Activated CD8-positive, alpha-beta memory T cell treated with anti-CD3 and anti-CD28 coated beads, Interleukin-2, amount 10 ng/mL, durations not matched to agents 7 days and 5 days (primary cell): ENCODE measurements around the gene HSFY1. TPM values are rescaled to one million over a fixed set of nuclear protein-coding genes. Genes with fewer than 3 reads are reported as not detected.
"Not testable (repeated sequence)": the region's sequence is repeated elsewhere in the genome, so short reads cannot be mapped to it uniquely, and the experiment has no call there.

Experiments used
- ATAC-seq: fragments of 150-1000 bp; cut with Tn5 transposase; one replicate; pipeline ENCODE4 v1.10.0; 2021; ENCODE audit warnings: moderate library complexity
- CTCF ChIA-PET: fragments of 350-600 bp; sonication (Branson Sonifier 250); formaldehyde crosslinking; loops from one replicate; lab custom pipeline; 2021; ENCODE audit warnings: antibody characterized with exemption; lab: Charles Lee
- DNase-seq: peaks from one replicate; pipeline ENCODE4 v3.0.0-alpha.2; 2020
- H3K27ac Mint-ChIP-seq: one replicate; pipeline ENCODE4 v1.8.0; 2021; ENCODE audit warnings: mild to moderate bottlenecking, mixed read lengths
- H3K27me3 Mint-ChIP-seq: one replicate; pipeline ENCODE4 v1.8.0; 2021; ENCODE audit warnings: mixed read lengths
- H3K36me3 Mint-ChIP-seq: one replicate; pipeline ENCODE4 v1.8.0; 2021; ENCODE audit warnings: mild to moderate bottlenecking, mixed read lengths
- H3K4me1 Mint-ChIP-seq: one replicate; pipeline ENCODE4 v1.8.0; 2021; ENCODE audit warnings: mixed read lengths
- H3K4me3 Mint-ChIP-seq: one replicate; pipeline ENCODE4 v1.8.0; 2021; ENCODE audit warnings: mild to moderate bottlenecking, moderate library complexity, mixed read lengths
- H3K9me3 Mint-ChIP-seq: one replicate; pipeline ENCODE4 v1.8.0; 2022; ENCODE audit warnings: low read depth, mixed read lengths
- total RNA-seq, 2 experiments: library from RNA; stranded (reverse); gene quantifications; one replicate each; pipeline ENCODE4 v1.2.3, GENCODE V29; 2021

HSFY1 gene
- total RNA-seq: not detected

GRCh38 chrY:18546420-18546819 lies at the start of gene HSFY1:
Gene HSFY1 (plus strand): TSS chrY:18546720. CDS start chrY:18546788, 68 bp downstream.
- H3K36me3 Mint-ChIP-seq, H3K27ac Mint-ChIP-seq, H3K4me1 Mint-ChIP-seq, ATAC-seq, H3K27me3 Mint-ChIP-seq, H3K9me3 Mint-ChIP-seq, DNase-seq, CTCF ChIA-PET, H3K4me3 Mint-ChIP-seq: not testable (repeated sequence)

GRCh38 chrY:18504266-18504665 lies 42.3 kb upstream of the HSFY1 start:
- DNase-seq, H3K27ac Mint-ChIP-seq, H3K4me3 Mint-ChIP-seq, ATAC-seq, H3K4me1 Mint-ChIP-seq, H3K9me3 Mint-ChIP-seq, H3K36me3 Mint-ChIP-seq, CTCF ChIA-PET, H3K27me3 Mint-ChIP-seq: not testable (repeated sequence)

GRCh38 chrY:18530995-18531655 lies 15.4 kb upstream of the HSFY1 start:
- H3K27ac Mint-ChIP-seq, H3K4me1 Mint-ChIP-seq, H3K4me3 Mint-ChIP-seq, CTCF ChIA-PET, H3K9me3 Mint-ChIP-seq, ATAC-seq, DNase-seq, H3K27me3 Mint-ChIP-seq, H3K36me3 Mint-ChIP-seq: not testable (repeated sequence)

GRCh38 chrY:18538952-18539351 lies 7.6 kb upstream of the HSFY1 start:
- H3K4me3 Mint-ChIP-seq, CTCF ChIA-PET, H3K4me1 Mint-ChIP-seq, H3K27ac Mint-ChIP-seq, DNase-seq, ATAC-seq, H3K9me3 Mint-ChIP-seq, H3K27me3 Mint-ChIP-seq, H3K36me3 Mint-ChIP-seq: not testable (repeated sequence)

GRCh38 chrY:18553132-18553531 lies 6.6 kb downstream of the HSFY1 start:
- H3K4me3 Mint-ChIP-seq, DNase-seq, H3K4me1 Mint-ChIP-seq, H3K27me3 Mint-ChIP-seq, H3K36me3 Mint-ChIP-seq, ATAC-seq, H3K27ac Mint-ChIP-seq, H3K9me3 Mint-ChIP-seq, CTCF ChIA-PET: not testable (repeated sequence)

GRCh38 chrY:18565915-18566314 lies 19.4 kb downstream of the HSFY1 start:
- H3K9me3 Mint-ChIP-seq, H3K27ac Mint-ChIP-seq, H3K36me3 Mint-ChIP-seq, H3K4me3 Mint-ChIP-seq, DNase-seq, CTCF ChIA-PET, ATAC-seq, H3K27me3 Mint-ChIP-seq, H3K4me1 Mint-ChIP-seq: not testable (repeated sequence)

Other genes with a start within 250 kb of the HSFY1 start
- gene HSFY2, start 227.0 kb downstream of the HSFY1 start, total RNA-seq: not detected